Smooth muscle cell (in vitro differentiated cells): ENCODE data around the gene STK32B. TPM values are rescaled to one million over a fixed set of nuclear protein-coding genes. Genes with fewer than 3 reads are reported as not detected.

Experiments used
- DNase-seq: peaks from one replicate; lab custom pipeline; 2025; ENCODE audit not compliant: unreplicated experiment; lab: John Stamatoyannopoulos, UW
- H2AFZ ChIP-seq: fragments of 200-600 bp; sonication (generic); 2 replicates; pipeline ENCODE4 v1.6.0; 2016; ENCODE audit warnings: antibody characterized with exemption, low read depth, mild to moderate bottlenecking
- H3F3A ChIP-seq: fragments of 200-600 bp; sonication (generic); 2 replicates; pipeline ENCODE4 v1.6.0; 2017; ENCODE audit warnings: antibody characterized with exemption, low read depth
- H3K27ac ChIP-seq: fragments of 200-600 bp; sonication (generic); 2 replicates; pipeline ENCODE4 v1.5.1; 2016; ENCODE audit warnings: low read depth, mild to moderate bottlenecking
- H3K27me3 ChIP-seq: fragments of 200-600 bp; sonication (generic); 2 replicates; pipeline ENCODE4 v1.6.1; 2016; ENCODE audit warnings: low read depth, mild to moderate bottlenecking
- H3K36me3 ChIP-seq: fragments of 200-600 bp; sonication (generic); 2 replicates; pipeline ENCODE4 v1.5.1; 2016; ENCODE audit warnings: low read depth
- H3K4me1 ChIP-seq: fragments of 200-600 bp; sonication (generic); 2 replicates; pipeline ENCODE4 v1.5.1; 2016; ENCODE audit warnings: low read depth
- H3K4me2 ChIP-seq: fragments of 200-600 bp; sonication (generic); 2 replicates; pipeline ENCODE4 v1.6.0; 2016; ENCODE audit warnings: mild to moderate bottlenecking
- H3K4me3 ChIP-seq: fragments of 200-600 bp; sonication (generic); 2 replicates; pipeline ENCODE4 v1.5.1; 2016; ENCODE audit warnings: mild to moderate bottlenecking
- H3K79me2 ChIP-seq: fragments of 200-600 bp; sonication (generic); 2 replicates; pipeline ENCODE4 v1.6.0; 2016; ENCODE audit warnings: low read depth, mild to moderate bottlenecking
- H3K9ac ChIP-seq: fragments of 200-600 bp; sonication (generic); 2 replicates; pipeline ENCODE4 v1.6.0; 2016; ENCODE audit warnings: low read depth
- H3K9me3 ChIP-seq: fragments of 200-600 bp; sonication (generic); replicated peaks from 2 replicates; pipeline ENCODE4 v1.5.1; 2016; ENCODE audit warnings: low read depth
- H4K20me1 ChIP-seq: fragments of 200-600 bp; sonication (generic); 2 replicates; pipeline ENCODE4 v1.6.0; 2016; ENCODE audit warnings: low read depth
- CTCF ChIP-seq: fragments of 200-600 bp; sonication (generic); IDR thresholded peaks from 2 replicates; pipeline ENCODE4 v1.5.1; 2017; ENCODE audit warnings: borderline replicate concordance, mild to moderate bottlenecking, antibody characterized with exemption; ENCODE audit not compliant: insufficient read depth, poor library complexity, severe bottlenecking
- WGBS: methylation state at CpG from one replicate; pipeline ENCODE4 v1.1.7; 2016; ENCODE audit warnings: low lambda C conversion rate; 5-methylcytosine and 5-hydroxymethylcytosine counted together
- polyA plus RNA-seq: library from polyadenylated mRNA; unstranded; fragments of >200 nt; fragmentation: Nextera tagmentation; extraction: Ambion mirVana; gene quantifications from 2 replicates; pipeline ENCODE4 v1.2.1, GENCODE V29; 2016
- total RNA-seq: library from RNA; depleted of rRNA; stranded (reverse); fragments of >200 nt; gene quantifications from 2 replicates; pipeline ENCODE4 v1.2.3, GENCODE V29; 2014

The STK32B gene
- total and polyA plus RNA-seq, 2 experiments from 2014 or later = 3.5 to 4.0 TPM

DNA sequence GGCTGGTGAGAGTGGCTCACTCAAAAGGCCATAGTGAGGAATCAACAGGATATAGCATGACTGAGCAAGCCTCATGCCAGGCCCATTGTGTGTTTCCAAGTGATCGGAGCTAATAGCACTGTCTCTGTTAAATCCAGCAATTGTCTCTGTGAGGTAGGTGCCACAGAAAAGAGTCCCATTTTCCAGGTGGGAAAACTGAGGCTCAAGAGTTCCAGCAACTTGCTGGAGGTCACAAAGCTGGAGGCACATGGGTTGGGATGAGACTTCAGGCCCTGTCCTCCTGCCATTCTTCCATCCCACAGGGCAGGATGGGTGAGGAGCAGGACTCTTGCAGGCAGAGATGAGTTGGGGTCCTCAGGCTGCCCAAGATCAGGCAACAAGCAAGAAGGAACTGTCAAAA lies 30.9 kb upstream of the STK32B start:
- WGBS = 100% methylated on average over 1 of the region's 1 CpG
- H3K9ac ChIP-seq = no peak overlapping the region

GRCh38 chr4:5021546-5021945 lies 29.7 kb upstream of the STK32B start:
- Histone ChIP-seq H3K27ac (no peak overlapping the region), H3K79me2 (no peaks in the 10 kb centered on the region), H3K27me3 (no peaks in the 10 kb centered on the region), H3F3A (no peaks in the 10 kb centered on the region), H3K4me3 (no peak overlapping the region), H3K9me3 (no peaks in the 10 kb centered on the region), H3K36me3 (no peaks in the 10 kb centered on the region), H2AFZ (no peak overlapping the region), H3K4me1 (peaks cover 7% of the 10 kb centered on the region), H3K9ac (no peak overlapping the region), H3K4me2 (no peak overlapping the region), H4K20me1 (no peaks in the 10 kb centered on the region)
- DNase-seq = no peak
- 60% methylated on average over 3 of the region's 3 CpGs for WGBS
- TF ChIP-seq CTCF = no peak

More for the DNA sequence above, 30.9 kb upstream of the STK32B start:
- TF ChIP-seq CTCF = no peak
- H4K20me1 ChIP-seq = no peaks in the 10 kb centered on the region
- H3K4me3 ChIP-seq = no peak overlapping the region
- no peaks in the 10 kb centered on the region for H3F3A ChIP-seq
- no peaks in the 10 kb centered on the region for H3K79me2 ChIP-seq
- no peak overlapping the region for H3K4me2 ChIP-seq
- H3K27ac ChIP-seq = no peak overlapping the region
- no peaks in the 10 kb centered on the region for H3K27me3 ChIP-seq
- H3K9me3 ChIP-seq = no peaks in the 10 kb centered on the region
- no peak overlapping the region for H2AFZ ChIP-seq
- H3K36me3 ChIP-seq = no peaks in the 10 kb centered on the region
- peaks cover 7% of the 10 kb centered on the region for H3K4me1 ChIP-seq
- DNase-seq = no peak

- no peak for DNase-seq
- no peak for TF ChIP-seq CTCF
- WGBS = 75% methylated on average over 6 of the region's 6 CpGs
- H3K27ac ChIP-seq = no peak overlapping the region
- no peaks in the 10 kb centered on the region for H3K4me1 ChIP-seq
- H3K9me3 ChIP-seq = no peaks in the 10 kb centered on the region
- no peak overlapping the region for H3K9ac ChIP-seq
- H3K36me3 ChIP-seq = no peaks in the 10 kb centered on the region
- H3K27me3 ChIP-seq = no peaks in the 10 kb centered on the region
- H3K4me3 ChIP-seq = no peak overlapping the region
- no peaks in the 10 kb centered on the region for H3K79me2 ChIP-seq
- H3K4me2 ChIP-seq = no peak overlapping the region
- no peaks in the 10 kb centered on the region for H3F3A ChIP-seq
- H4K20me1 ChIP-seq = no peaks in the 10 kb centered on the region
- no peak overlapping the region for H2AFZ ChIP-seq
These were observed 26.6 kb upstream of the STK32B start for GRCh38 chr4:5024673-5025072.

GRCh38 chr4:5026371-5026770 lies 24.9 kb upstream of the STK32B start:
- DNase-seq = no peak
- H3K4me2 ChIP-seq = no peak overlapping the region
- WGBS = 93% methylated on average over 3 of the region's 3 CpGs
- no peak overlapping the region for H3K4me3 ChIP-seq
- no peaks in the 10 kb centered on the region for H4K20me1 ChIP-seq
- no peak for TF ChIP-seq CTCF
- no peak overlapping the region for H3K9ac ChIP-seq
- H3F3A ChIP-seq = no peaks in the 10 kb centered on the region
- no peak overlapping the region for H3K27ac ChIP-seq
- H3K9me3 ChIP-seq = no peaks in the 10 kb centered on the region
- no peak overlapping the region for H2AFZ ChIP-seq
- H3K27me3 ChIP-seq = no peaks in the 10 kb centered on the region
- no peaks in the 10 kb centered on the region for H3K36me3 ChIP-seq
- H3K79me2 ChIP-seq = no peaks in the 10 kb centered on the region
- no peaks in the 10 kb centered on the region for H3K4me1 ChIP-seq
